Common myeloid progenitor, CD34-positive (primary cell): Measurements from ENCODE around the gene CAB39.
A peak's percentile ranks its signal among the peaks of the same experiment; 100 is the strongest.

Experiments
- CTCF ChIA-PET: fragments of 350-600 bp; sonication (Branson Sonifier 250); formaldehyde crosslinking; loops from one replicate; lab custom pipeline; 2021; ENCODE audit warnings: antibody characterized with exemption; lab: Charles Lee
- POLR2A ChIA-PET: fragments of 350-600 bp; sonication (Branson Sonifier 250); formaldehyde crosslinking; loops from one replicate; lab custom pipeline; 2021; ENCODE audit warnings: antibody characterized with exemption; lab: Charles Lee
- DNase-seq, 3 donors: peaks; one replicate each; pipeline versions ENCODE4 v3.0.0 to v3.0.0-alpha.2; 2013
- H3K27ac ChIP-seq, 2 experiments: 1 replicate in 1 of 2; 2 replicates in 1 of 2; pipeline ENCODE4 v1.7.0; 2013; ENCODE audit warnings: inconsistent platforms in 2 of 2, low read length in 2 of 2, mild to moderate bottlenecking in 2 of 2, low read depth in 1 of 2, moderate library complexity in 1 of 2; ENCODE audit not compliant: severe bottlenecking in 2 of 2, insufficient read depth in 1 of 2, poor library complexity in 1 of 2
- H3K27me3 ChIP-seq, 5 experiments: replicated peaks in 2 of 5; 1 replicate in 3 of 5; 2 replicates in 2 of 5; pipeline versions ENCODE4 v1.6.1 to v1.7.0; 2013; ENCODE audit warnings: low read length in 4 of 5, mild to moderate bottlenecking in 2 of 5, moderate library complexity in 2 of 5, inconsistent platforms in 1 of 5; ENCODE audit not compliant: insufficient read depth in 5 of 5, control insufficient read depth in 4 of 5
- H3K36me3 ChIP-seq, 4 experiments: 1 replicate in 2 of 4; 2 replicates in 2 of 4; pipeline versions ENCODE4 v1.6.1 to v1.7.0; 2013; ENCODE audit warnings: low read length in 3 of 4, control low read depth in 1 of 4, mild to moderate bottlenecking in 1 of 4; ENCODE audit not compliant: control insufficient read depth in 4 of 4, insufficient read depth in 4 of 4
- H3K4me1 ChIP-seq, 4 experiments: 1 replicate in 3 of 4; 2 replicates in 1 of 4; pipeline versions ENCODE4 v1.6.1 to v1.7.1; 2013; ENCODE audit warnings: low read length in 3 of 4, mild to moderate bottlenecking in 3 of 4, control low read depth in 1 of 4, inconsistent platforms in 1 of 4, moderate library complexity in 1 of 4; ENCODE audit not compliant: control insufficient read depth in 4 of 4, insufficient read depth in 4 of 4; ENCODE audit errors: control extremely low read depth in 1 of 4
- H3K4me3 ChIP-seq, 7 experiments: 1 replicate in 4 of 7; 2 replicates in 3 of 7; pipeline versions ENCODE4 v1.5.1 to v1.7.0; 2013; ENCODE audit warnings: mild to moderate bottlenecking in 7 of 7, low read length in 6 of 7, moderate library complexity in 6 of 7, inconsistent platforms in 2 of 7, low read depth in 2 of 7, control low read depth in 1 of 7; ENCODE audit not compliant: insufficient read depth in 4 of 7, control insufficient read depth in 1 of 7; ENCODE audit errors: extremely low read depth in 1 of 7
- H3K9me3 ChIP-seq, 5 experiments: 1 replicate in 4 of 5; 2 replicates in 1 of 5; pipeline versions ENCODE4 v1.6.1 to v1.7.1; 2013; ENCODE audit warnings: low read length in 4 of 5, mild to moderate bottlenecking in 2 of 5, inconsistent platforms in 1 of 5, low read depth in 1 of 5, moderate library complexity in 1 of 5; ENCODE audit not compliant: control insufficient read depth in 4 of 5, insufficient read depth in 2 of 5; ENCODE audit errors: control extremely low read depth in 1 of 5
- WGBS: methylation state at CpG from one replicate; pipeline ENCODE4 v1.1.5; 2013; ENCODE audit not compliant: insufficient coverage; 5-methylcytosine and 5-hydroxymethylcytosine counted together

CAB39 gene

DNA sequence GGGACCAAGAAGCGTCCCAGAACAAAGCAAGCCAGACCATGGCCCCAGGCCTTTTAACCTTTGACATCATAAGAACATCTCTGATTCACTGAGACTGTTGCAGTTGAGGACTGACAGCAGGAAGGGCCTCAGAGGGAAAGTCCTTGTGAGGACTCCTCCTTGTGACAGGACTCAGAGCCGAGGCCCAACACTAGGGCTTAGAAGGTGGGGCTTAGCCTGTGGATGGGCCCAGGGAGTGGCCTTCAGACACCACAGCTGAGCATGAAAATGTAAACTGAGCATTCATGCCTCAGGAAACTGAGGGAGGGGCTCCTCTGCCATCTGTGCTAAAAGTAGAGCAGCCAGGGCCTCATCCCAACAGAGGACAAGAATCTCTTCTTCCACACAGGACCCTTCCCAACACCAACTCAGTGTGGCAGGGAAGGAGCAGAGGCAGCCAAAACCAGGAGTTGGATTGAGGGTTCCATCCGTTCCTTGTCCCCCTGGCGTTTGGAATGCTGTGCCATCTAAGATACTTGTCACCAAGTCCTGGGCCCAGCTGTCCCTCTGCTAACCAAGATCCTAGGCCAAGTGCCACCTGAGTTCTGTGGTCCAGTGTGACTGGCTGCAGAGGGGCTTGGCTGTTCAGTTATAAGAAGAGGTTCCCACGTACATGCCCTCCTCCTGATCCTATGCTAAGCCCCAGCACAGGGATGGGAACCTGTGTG lies 37.5 kb upstream of the CAB39 start:
- Histone ChIP-seq H3K27ac (no peak overlapping the region), H3K9me3 (peaks cover 0 to 7% (median 3%) of the 10 kb centered on the region in 5 experiments), H3K4me1 (peaks cover 0 to 7% (median 3%) of the 10 kb centered on the region in 4 experiments), H3K27me3 (peaks cover 0 to 5% (median 0%) of the 10 kb centered on the region in 5 experiments), H3K36me3 (no peaks in the 10 kb centered on the region), H3K4me3 (no peak overlapping the region)
- ChIA-PET POLR2A (no interaction called here), CTCF (interaction anchor here (1.1 kb wide), 1 partner anchor 23 kb away, joined by 3 read pairs; no protein-coding TSS in a partner anchor)
- DNase-seq, result no peak
- 94% methylated on average over 4 of the region's 5 CpGs for WGBS

DNA sequence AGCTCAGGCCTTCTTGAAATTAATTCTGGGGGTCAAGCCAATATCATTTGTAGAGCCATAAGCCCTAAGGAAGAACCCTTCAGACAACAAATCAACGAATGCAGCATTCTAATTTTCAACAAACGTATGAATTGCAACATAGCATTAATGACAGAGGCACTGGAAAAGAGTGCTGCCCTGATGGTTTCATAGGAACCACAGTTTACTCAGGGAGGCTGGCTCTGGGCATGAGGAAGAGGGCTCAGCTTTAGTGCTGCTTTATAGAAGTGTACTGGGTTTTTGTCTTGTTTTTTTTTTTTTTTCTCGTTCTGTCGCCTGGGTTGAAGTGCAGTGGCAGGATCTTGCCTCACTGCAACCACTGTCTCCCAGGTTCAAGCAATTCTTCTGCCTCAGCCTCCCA lies 36.1 kb upstream of the CAB39 start:
- Histone ChIP-seq H3K9me3 (peaks cover 0 to 7% (median 3%) of the 10 kb centered on the region in 5 experiments), H3K36me3 (no peaks in the 10 kb centered on the region), H3K27ac (no peak overlapping the region), H3K4me3 (no peak overlapping the region), H3K27me3 (peaks cover 0 to 2% (median 0%) of the 10 kb centered on the region in 5 experiments), H3K4me1 (peaks cover 0 to 7% (median 0%) of the 10 kb centered on the region in 4 experiments)
- ChIA-PET POLR2A (no interaction called here), CTCF (interaction anchor here (1.1 kb wide), 1 partner anchor 11 kb away, joined by 4 read pairs; no protein-coding TSS in a partner anchor)
- 100% methylated on average over 1 of the region's 4 CpGs for WGBS
- DNase-seq, result no peak

DNA sequence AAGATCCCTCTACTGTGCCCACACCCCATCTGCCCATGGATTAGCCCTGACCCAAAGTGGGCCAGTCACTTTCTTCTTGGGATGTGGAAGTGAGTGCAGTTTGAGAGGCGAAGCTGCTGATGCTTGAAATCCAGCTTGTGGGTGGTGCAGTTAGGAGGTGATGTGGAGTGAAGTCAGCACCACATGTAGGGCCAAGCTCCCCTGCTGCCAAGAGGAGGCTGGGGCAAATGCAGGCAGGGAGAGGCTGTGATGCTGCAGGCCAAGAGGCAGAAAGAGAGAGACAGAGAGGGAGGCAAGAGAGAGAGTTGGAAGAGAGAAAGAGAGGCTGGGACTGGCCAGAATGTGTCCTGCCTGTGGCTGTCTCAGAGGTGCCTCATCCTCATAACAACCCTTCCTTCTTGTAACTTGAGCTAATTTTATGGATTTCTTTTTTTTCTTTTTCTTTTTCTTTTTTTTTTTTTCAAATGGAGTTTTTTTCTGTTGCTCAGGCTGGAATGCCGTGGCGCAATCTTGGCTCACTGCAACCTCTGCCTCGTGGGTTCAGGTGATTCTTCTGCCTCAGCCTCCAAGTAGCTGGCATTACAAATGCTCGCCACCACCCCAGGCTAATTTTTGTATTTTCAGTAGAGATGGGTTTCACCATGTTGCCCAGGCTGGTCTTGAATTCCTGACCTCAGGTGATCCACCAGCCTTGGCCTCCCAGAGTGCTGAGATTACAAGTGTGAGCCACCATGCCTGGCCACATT lies 35.3 kb upstream of the CAB39 start:
- ChIA-PET CTCF (interaction anchor here (1.1 kb wide), 1 partner anchor 10 kb away, joined by 4 read pairs; no protein-coding TSS in a partner anchor), POLR2A (no interaction called here)
- no peak for DNase-seq
- Histone ChIP-seq H3K27ac (no peak overlapping the region), H3K4me1 (peaks cover 0 to 7% (median 0%) of the 10 kb centered on the region in 4 experiments), H3K9me3 (peaks cover 0 to 7% (median 3%) of the 10 kb centered on the region in 5 experiments), H3K27me3 (peaks cover 0 to 2% (median 0%) of the 10 kb centered on the region in 5 experiments), H3K4me3 (no peak overlapping the region), H3K36me3 (no peaks in the 10 kb centered on the region)
- WGBS, result 88% methylated on average over 4 of the region's 5 CpGs

DNA sequence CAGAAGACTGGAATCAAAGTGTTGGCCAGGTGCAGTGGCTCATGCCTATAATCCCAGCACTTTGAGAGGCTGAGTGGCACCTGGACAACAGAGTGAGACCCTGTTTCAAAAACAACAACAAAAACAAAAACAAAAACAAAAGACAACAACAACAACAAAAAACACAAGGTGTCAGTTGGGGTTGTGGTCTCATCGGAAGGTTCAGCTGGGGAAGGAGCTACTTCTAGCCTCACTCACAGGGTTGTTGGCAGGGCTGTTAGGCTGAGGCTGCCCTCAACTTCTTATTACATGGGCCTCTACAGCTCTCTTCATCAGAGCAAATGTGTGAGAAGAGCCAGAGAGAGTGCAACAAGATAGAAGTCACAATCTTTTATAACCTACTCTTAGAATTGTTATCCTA lies 34.6 kb upstream of the CAB39 start:
- peaks cover 0 to 2% (median 0%) of the 10 kb centered on the region in 5 experiments for H3K27me3 ChIP-seq
- H3K9me3 ChIP-seq, result peaks cover 0 to 9% (median 3%) of the 10 kb centered on the region in 5 experiments
- POLR2A ChIA-PET, result no interaction called here
- CTCF ChIA-PET, result interaction anchor here (0.8 kb wide), 1 partner anchor 13 kb away, joined by 3 read pairs; no protein-coding TSS in a partner anchor
- no peaks in the 10 kb centered on the region for H3K36me3 ChIP-seq
- WGBS, result no CpG with 5 or more reads among the region's 1 CpG
- peaks cover 0 to 7% (median 0%) of the 10 kb centered on the region in 4 experiments for H3K4me1 ChIP-seq
- no peak overlapping the region for H3K27ac ChIP-seq
- H3K4me3 ChIP-seq, result no peak overlapping the region
- peak in 1 of 3 donors; percentile 7 for DNase-seq

GRCh38 chr2:230678451-230678850 lies 34.2 kb upstream of the CAB39 start:
- ChIA-PET CTCF (interaction anchor here (0.8 kb wide), 1 partner anchor 13 kb away, joined by 3 read pairs; no protein-coding TSS in a partner anchor), POLR2A (no interaction called here)
- Histone ChIP-seq H3K9me3 (peaks cover 0 to 9% (median 3%) of the 10 kb centered on the region in 5 experiments), H3K36me3 (no peaks in the 10 kb centered on the region), H3K4me1 (peaks cover 0 to 7% (median 0%) of the 10 kb centered on the region in 4 experiments), H3K4me3 (no peak overlapping the region), H3K27ac (no peak overlapping the region), H3K27me3 (peaks cover 0 to 2% (median 0%) of the 10 kb centered on the region in 5 experiments)
- DNase-seq, result peak in 1 of 3 donors; percentile 22

- no peak for DNase-seq
- WGBS, result 97% methylated on average over 11 of the region's 11 CpGs
- Histone ChIP-seq H3K36me3 (no peaks in the 10 kb centered on the region), H3K9me3 (peaks cover 0 to 9% (median 3%) of the 10 kb centered on the region in 5 experiments), H3K4me1 (peaks cover 0 to 12% (median 0%) of the 10 kb centered on the region in 4 experiments), H3K4me3 (no peak overlapping the region), H3K27ac (no peak overlapping the region), H3K27me3 (peaks cover 0 to 2% (median 0%) of the 10 kb centered on the region in 5 experiments)
- ChIA-PET CTCF (interaction anchor here (1.0 to 2.9 kb wide), 6 partner anchors 11 to 629 kb away, joined by 3 to 17 read pairs (median 4); no protein-coding TSS in a partner anchor), POLR2A (interaction anchor here (0.5 kb wide), 1 partner anchor 18 kb away, joined by 3 read pairs; no protein-coding TSS in a partner anchor)
Observed at GRCh38 chr2:230680463-230681170, 32.0 kb upstream of the CAB39 start.
